HG03280 (cell line): Measurements from ENCODE around the gene ZSWIM8.
"Not testable (repeated sequence)": the region's sequence is repeated elsewhere in the genome, so short reads cannot be mapped to it uniquely, and the experiment has no call there.

Source experiments
- ATAC-seq: cut with Tn5 transposase; IDR thresholded peaks from one replicate; pipeline ENCODE4 v1.9.1; 2021; ENCODE audit warnings: mild to moderate bottlenecking, moderate library complexity; ENCODE audit not compliant: unreplicated experiment

Gene ZSWIM8

DNA sequence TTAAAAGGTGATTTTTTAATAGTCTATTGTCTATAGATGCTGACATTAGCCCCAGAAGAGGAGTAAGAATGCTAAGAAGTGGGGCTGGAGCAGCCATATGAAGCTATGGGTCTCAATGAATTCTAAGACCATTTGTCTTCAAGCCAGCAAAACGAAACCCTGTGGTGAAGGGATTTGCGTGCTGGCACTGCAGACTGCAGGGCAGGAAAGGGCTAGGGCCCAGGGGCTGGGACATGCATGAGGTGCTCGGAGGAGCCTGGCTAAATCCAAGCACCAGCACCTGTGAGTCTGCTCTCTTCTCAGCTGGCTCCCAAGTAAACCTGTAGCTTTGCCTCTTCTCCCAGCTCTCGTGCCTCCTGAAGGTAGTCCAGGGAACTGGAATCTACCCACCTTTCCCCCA lies 27.3 kb downstream of the ZSWIM8 start:
- ATAC-seq, result no peak

DNA sequence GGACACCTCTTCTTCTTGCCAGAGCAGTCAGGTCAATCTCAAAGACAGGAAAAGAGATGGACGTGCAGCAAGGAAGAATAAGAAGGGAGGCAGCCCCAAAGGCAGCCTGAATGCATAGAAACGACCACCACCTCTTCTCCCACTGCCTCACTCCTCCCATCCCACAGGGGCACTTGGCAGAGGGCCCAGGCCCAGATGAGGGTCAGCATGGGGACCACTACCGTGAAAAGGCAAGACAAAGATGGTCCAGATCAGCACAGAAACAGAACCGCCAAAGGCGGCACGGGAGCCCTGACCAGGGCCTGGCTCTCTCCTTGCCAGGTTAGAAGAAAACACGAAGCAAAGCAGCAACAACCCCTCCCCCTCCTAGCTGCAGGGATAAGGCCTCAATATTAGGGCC lies 27.9 kb downstream of the ZSWIM8 start:
- no peak for ATAC-seq

GRCh38 chr10:73814276-73814895 lies 29.0 kb downstream of the ZSWIM8 start:
- ATAC-seq, result no peak

DNA sequence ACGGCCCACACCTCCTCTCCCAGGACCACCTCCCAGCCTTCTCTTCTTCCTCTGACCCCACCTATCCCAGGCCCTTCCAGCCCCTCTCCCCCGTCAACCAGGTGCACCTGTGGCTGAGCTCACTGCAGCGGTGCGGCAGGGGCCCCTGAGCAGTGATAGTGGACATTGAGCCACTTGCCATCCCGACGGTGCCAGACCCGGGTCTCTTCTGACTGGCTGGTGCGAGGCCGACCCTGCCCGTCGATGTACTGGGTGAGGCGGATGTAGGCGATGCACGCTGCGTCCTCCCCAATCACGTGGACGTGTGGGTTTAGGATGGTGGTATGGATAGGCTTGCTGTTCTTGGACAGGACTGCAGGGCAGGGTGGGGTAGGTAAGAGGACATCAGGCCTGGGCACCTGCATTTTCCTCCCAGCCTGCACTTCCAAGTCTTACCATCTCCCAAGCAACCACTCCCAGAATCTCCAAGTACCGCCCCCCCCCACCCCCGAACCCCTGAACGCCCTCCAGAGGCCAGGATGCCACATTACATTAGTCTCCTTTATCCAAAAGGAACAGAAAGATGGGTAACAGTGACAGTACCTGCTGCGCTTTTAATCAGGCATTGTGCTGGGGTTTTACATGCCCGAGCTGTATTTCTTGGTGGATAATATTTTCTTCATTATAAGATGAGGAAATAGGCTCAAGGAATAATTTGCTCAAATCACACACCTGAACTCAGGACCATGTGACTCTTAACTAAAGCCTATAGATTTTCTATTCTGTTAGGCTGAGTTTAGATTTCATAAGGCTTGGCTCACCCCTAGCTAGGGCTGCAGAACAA lies 29.7 kb downstream of the ZSWIM8 start:
- no peak for ATAC-seq

DNA sequence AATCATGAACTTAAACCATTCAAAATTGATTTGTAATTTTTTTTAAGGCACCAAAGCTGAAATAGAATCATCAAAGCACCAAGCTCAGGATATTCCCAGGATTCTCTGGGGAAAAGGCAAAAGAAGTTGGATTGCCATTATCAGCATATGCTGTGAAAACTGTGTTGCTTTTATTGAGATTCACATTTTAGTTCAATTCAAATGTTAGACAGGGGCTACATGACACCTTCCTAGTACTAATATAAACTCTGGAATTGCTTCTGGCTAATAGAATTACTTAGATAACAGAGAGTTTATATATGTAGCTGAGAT lies 30.3 kb downstream of the ZSWIM8 start:
- no peak for ATAC-seq

GRCh38 chr10:73816917-73817729 lies 31.7 kb downstream of the ZSWIM8 start:
- ATAC-seq, result no peak

DNA sequence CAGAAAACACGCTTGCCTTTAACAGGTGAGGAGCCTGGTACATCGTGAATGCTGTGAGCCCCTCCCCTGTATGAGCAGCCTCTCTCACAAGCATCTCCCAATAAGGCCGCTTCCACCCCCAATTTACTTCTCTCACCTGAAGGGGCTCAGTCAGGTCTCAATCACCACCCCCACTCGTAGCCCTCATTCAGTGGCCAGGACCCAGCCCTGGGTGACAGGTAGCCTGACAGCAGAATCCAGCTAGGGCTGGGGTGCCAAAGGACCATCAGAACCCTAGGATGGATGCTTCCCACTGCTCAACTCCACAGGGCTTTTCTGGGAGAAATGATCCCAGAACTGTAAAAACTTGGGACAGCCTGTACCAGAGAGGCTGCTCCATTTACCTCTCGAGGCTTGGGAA lies 32.4 kb downstream of the ZSWIM8 start:
- no peak for ATAC-seq

DNA sequence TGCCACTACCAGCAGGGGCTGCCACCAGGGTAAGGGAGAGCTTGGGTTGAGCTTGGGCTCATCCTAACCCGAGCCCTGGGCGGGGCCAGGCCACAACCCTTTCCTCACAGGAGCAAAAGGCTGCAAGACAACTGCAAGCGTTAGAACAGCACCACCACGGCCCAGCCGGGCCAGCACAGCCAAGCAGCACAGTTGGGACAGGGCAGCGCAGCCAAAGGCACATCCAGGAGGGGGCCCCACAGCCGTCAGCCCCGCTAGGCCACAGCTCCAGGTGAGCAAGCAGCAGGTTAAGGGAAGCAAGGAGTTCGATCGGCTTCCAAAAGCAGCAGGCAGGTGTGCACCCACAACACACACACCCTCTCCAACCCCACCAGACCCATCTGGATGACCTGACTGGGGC lies 33.0 kb downstream of the ZSWIM8 start:
- no peak for ATAC-seq

DNA sequence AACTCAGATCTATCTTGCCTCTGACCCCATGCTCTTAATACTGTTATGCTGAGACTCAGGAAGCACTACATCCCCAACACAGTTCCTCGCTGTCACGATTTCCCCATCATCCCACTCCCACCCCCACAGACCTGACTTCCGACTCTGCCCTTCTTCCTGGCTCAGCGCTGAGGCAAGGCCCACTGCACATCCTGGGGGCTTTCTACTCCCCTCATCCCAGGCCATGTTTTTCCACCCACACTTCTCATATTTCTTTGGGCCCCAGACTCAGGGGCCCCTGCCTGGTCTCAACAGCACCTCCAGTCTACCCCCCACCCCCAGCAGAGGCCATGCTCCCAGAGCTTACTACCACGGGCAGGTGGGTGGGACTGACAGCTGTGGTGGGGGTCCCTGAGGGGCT lies 33.7 kb downstream of the ZSWIM8 start:
- ATAC-seq, result no peak

GRCh38 chr10:73819513-73820093 lies 34.2 kb downstream of the ZSWIM8 start:
- ATAC-seq, result no peak

DNA sequence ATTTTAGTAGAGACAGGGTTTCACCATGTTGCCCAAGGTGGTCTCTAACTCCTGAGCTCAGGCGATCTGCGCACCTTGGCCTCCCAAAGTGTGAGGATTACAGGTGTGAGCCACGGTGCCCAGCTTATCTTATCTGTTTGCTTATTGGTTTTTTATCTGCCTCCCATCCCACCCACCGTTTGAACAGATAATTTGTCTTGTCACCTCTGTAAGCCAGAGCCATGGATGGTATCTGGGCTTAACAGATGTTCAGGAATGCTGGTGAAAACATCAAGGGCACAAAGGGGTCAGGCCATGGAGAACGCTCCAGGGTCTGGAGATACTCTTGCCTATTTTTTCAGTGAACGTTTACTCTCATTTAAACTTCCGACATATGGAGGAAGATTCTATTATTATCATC lies 38.0 kb downstream of the ZSWIM8 start:
- ATAC-seq, result no peak

- no peak for ATAC-seq
Observed at GRCh38 chr10:73824146-73824725, 38.8 kb downstream of the ZSWIM8 start.

- no peak for ATAC-seq
Observed at GRCh38 chr10:73827346-73828089, 42.1 kb downstream of the ZSWIM8 start.

DNA sequence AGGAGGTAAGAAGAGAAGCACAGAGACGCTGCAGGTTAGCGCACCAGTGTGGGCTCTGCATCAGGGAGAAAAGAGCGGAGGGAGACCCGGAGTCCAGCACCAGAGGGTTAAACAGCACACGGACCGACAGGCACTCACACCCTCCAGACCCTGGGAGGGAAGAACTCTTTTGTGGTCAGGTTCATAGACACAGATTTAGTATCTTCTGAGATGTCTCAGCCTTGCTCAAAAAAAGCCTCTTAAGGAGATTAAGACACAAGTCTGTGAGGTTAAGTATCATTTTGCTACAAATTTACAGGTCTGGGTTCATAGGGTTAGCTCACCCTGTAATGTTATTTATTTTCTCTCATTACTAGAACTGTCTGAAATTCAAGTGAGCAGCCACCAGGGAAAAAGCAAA lies 42.8 kb downstream of the ZSWIM8 start:
- ATAC-seq, result no peak

DNA sequence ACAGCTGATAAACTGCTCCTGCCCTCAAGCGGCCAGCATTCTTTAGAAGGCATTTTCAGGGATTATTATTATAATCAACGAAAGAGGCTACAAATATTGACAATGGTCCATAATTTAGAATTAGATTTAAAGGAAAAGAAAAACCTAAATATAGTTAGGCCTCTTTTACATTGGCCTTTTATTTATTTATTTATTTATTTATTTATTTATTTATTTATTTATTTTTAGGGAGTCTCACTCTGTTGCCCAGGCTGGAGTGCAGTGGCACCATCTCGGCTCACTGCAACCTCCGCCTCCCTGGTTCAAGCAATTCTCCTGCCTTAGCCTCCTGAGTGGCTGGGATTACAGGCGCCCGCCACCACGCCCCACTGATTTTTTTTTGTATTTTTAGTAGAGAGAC lies 43.7 kb downstream of the ZSWIM8 start:
- ATAC-seq, result not testable (repeated sequence)

- no peak for ATAC-seq
Observed at GRCh38 chr10:73836427-73836980, 51.1 kb downstream of the ZSWIM8 start.

DNA sequence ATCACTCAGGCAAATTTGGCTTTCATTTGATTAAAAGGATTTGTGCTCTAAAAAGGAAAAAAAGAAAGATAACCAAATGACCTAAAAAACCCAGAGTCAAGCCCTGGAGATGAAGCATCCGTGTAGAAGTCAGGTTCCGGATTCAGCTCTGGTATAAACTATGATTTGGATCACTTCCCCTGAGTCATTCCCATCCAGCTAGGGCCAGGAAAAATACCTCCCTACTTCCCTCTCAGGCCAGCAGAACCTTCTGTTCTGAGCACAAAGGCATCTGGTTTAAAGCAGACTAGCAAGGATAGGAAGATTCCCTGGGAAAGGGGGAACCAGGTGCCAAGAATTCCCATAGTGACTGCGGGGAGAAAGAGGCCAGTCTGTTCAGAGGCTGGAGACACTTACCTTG lies 51.7 kb downstream of the ZSWIM8 start:
- ATAC-seq, result no peak

DNA sequence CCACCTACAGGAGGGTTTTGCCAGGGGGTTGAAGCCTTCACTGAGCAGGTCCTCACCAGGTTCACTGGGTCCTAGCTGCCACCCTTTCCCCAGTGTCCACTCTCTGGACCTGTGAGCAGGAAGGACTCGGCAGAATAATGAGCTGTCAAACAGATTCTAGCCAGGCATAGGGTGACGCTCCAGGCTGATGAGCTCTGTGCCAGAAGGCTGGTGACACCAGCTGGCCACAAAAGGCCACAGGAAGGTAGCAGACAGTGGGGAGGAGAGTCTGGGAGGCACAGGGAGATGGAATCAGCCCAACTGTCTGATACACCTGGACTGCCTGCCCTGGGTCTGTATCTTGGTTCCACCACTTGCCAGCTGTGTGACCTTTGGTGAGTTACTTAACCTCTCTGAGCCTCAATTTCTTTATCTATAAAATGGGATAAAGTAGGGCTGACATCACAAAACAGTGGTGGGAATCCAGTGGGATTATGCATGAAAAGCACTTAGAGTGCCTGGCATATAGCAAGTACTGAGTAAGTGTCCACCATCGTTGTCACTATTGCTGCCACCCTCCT lies 52.7 kb downstream of the ZSWIM8 start:
- ATAC-seq, result no peak

DNA sequence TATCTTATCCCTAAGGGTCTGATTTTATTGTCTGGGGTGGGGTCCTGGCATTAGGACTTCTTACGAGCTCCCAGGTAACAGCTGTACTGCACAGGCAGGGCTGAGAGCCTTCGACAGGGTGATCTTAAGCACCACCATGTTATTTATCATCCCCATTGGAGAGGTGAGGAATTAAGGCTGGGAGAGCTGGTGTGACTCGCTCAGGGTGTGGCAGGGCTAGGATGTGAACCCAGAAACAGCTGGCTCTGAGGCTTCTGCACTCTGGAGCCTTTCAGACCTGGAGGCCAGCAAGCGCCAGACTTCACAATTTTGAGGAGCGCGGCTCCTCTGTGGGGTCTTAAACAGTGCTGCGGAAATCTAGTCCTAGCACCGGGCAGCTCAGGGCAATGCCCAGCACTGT lies 53.4 kb downstream of the ZSWIM8 start:
- no peak for ATAC-seq
